ENCODE data around the gene ACBD6.

The ACBD6 gene

DNA sequence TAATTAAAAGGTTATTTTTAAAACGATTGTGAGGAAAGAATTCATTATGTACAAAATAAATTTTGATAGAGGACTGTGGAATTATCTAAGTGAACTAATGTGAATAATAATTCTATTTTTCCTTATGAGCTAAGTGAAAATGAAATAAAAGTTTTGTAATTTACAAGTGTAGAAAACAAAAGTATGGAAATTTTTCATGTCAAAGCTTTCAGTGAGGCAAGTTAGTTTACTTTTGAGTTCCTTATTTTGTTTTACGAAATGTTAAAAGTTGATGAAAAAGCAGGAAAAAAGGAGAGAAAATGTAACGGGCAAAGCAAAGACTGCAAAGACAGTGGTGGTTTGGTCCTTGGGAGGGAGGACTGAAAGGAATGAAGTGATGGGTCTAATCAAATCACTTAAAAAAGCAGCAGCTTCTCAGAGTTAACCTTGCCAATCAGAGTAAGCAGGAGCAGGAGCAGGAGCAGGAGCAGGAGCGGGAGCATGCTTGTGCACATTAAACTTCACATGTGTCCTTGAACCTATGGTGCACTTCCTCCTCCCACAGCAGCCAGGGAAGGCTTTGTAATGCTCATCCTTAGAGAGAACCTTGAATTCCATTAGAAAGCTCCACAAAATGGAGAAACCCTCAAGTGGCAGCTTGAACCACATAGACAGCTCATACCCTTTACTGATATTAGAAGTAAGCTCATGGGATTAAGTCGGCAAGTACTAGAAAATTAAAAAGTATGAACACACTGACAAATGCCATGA, 139.0 kb downstream of the ACBD6 start:
- Histone ChIP-seq H3K36me3 (ENCODE audit: control insufficient read depth, low read length) (no peaks in the 10 kb centered on the region), H4K20me1 (ENCODE audit: control insufficient read depth, insufficient read depth, low read depth, low read length) (no peaks in the 10 kb centered on the region), H3K9me2 (replicated peaks; ENCODE audit: control insufficient read depth, low read length) (no peaks in the 10 kb centered on the region), H3F3A (ENCODE audit: control insufficient read depth, insufficient read depth) (no peaks in the 10 kb centered on the region), H3K27ac (ENCODE audit: low read depth, low read length) (no peak overlapping the region), H3K9me3 (ENCODE audit: control insufficient read depth, insufficient read depth, low read length) (no peaks in the 10 kb centered on the region), H3K27me3 (ENCODE audit: control insufficient read depth, low read length) (no peaks in the 10 kb centered on the region), H3K4me1 (ENCODE audit: control insufficient read depth, low read length) (peaks cover 13% of the 10 kb centered on the region), H3K79me2 (ENCODE audit: control insufficient read depth, low read length) (no peaks in the 10 kb centered on the region), H3K4me3 (ENCODE audit: low read length) (no peak overlapping the region), H3K4me2 (ENCODE audit: low read length) (no peak overlapping the region)
- TF ChIP-seq, protein P1, sequence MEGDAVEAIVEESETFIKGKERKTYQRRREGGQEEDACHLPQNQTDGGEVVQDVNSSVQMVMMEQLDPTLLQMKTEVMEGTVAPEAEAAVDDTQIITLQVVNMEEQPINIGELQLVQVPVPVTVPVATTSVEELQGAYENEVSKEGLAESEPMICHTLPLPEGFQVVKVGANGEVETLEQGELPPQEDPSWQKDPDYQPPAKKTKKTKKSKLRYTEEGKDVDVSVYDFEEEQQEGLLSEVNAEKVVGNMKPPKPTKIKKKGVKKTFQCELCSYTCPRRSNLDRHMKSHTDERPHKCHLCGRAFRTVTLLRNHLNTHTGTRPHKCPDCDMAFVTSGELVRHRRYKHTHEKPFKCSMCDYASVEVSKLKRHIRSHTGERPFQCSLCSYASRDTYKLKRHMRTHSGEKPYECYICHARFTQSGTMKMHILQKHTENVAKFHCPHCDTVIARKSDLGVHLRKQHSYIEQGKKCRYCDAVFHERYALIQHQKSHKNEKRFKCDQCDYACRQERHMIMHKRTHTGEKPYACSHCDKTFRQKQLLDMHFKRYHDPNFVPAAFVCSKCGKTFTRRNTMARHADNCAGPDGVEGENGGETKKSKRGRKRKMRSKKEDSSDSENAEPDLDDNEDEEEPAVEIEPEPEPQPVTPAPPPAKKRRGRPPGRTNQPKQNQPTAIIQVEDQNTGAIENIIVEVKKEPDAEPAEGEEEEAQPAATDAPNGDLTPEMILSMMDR (IDR thresholded peaks at IDR 0.05; ENCODE audit: low read depth, low read length, poor library complexity, severe bottlenecking) = no peak
- no peak for TF ChIP-seq EZH2phosphoT487 (IDR thresholded peaks at IDR 0.05; ENCODE audit: borderline replicate concordance, low read length)

DNA sequence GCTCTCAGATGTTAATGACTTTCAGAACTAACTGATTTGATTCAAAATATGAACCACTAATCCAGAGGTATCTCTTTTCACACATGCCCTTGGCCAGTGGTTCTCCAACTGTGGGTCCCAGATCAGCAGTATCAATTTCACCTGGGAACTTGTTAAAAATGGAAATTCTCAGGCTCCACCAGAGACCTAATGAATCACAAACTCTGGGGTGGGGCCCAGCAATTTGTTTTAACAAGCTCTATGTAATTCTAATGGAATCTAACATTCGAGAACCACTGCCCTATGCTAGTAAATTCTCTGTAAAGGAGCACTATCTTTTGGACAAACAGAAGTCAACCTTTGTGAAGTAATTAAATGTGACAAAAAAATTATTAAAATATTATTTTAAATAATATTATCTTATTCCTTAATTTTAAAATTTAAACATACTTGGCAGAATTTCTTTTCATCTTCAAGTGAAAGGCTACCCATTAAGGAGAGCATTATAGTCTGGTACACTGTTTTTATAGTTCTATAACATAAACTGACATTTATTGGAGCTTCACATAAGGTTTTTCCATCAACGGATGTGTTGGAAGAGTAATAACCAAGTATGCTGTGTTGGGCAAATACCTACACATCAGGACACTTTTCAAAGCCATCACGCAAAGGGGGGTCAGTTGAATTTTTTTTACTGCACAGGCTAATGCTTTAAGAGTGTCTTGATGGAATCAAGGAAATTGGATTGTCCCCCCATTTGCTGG, 141.9 kb downstream of the ACBD6 start:
- H3K9me3 ChIP-seq (ENCODE audit: control insufficient read depth, insufficient read depth, low read length) = no peaks in the 10 kb centered on the region
- H3K9me2 ChIP-seq (replicated peaks; ENCODE audit: control insufficient read depth, low read length) = no peaks in the 10 kb centered on the region
- H3K27ac ChIP-seq (ENCODE audit: low read depth, low read length) = no peak overlapping the region
- no peaks in the 10 kb centered on the region for H4K20me1 ChIP-seq (ENCODE audit: control insufficient read depth, insufficient read depth, low read depth, low read length)
- H3K4me1 ChIP-seq (ENCODE audit: control insufficient read depth, low read length) = peaks cover 13% of the 10 kb centered on the region
- H3K27me3 ChIP-seq (ENCODE audit: control insufficient read depth, low read length) = no peaks in the 10 kb centered on the region
- no peaks in the 10 kb centered on the region for H3F3A ChIP-seq (ENCODE audit: control insufficient read depth, insufficient read depth)
- H3K4me2 ChIP-seq (ENCODE audit: low read length) = no peak overlapping the region
- H3K4me3 ChIP-seq (ENCODE audit: low read length) = no peak overlapping the region
- TF ChIP-seq, protein P1 (IDR thresholded peaks at IDR 0.05; ENCODE audit: low read depth, low read length, poor library complexity, severe bottlenecking) = no peak
- TF ChIP-seq EZH2phosphoT487 (IDR thresholded peaks at IDR 0.05; ENCODE audit: borderline replicate concordance, low read length) = no peak
- H3K79me2 ChIP-seq (ENCODE audit: control insufficient read depth, low read length) = no peaks in the 10 kb centered on the region
- H3K36me3 ChIP-seq (ENCODE audit: control insufficient read depth, low read length) = no peaks in the 10 kb centered on the region

DNA sequence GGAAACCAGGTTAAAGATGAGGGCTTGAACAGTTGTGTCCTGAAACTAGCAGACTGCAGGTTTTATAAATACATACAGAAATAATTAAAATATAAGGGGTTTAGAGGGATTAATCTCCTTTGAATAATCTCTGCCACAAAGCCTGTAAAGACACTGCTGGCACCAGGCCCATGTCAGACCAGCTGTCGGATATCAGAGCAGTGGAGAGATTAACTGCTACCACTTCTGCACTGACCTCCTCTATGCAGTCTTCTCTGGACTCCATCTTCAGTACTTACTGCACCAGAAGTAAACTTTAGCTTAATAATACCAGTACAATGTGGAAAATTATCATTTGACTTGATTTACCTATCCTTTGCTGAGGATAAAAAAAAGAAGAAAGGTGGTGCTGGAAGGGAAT, 143.7 kb downstream of the ACBD6 start:
- H3K27me3 ChIP-seq (ENCODE audit: control insufficient read depth, low read length) = no peaks in the 10 kb centered on the region
- H4K20me1 ChIP-seq (ENCODE audit: control insufficient read depth, insufficient read depth, low read depth, low read length) = no peaks in the 10 kb centered on the region
- peaks cover 13% of the 10 kb centered on the region for H3K4me1 ChIP-seq (ENCODE audit: control insufficient read depth, low read length)
- no peaks in the 10 kb centered on the region for H3F3A ChIP-seq (ENCODE audit: control insufficient read depth, insufficient read depth)
- H3K9me2 ChIP-seq (replicated peaks; ENCODE audit: control insufficient read depth, low read length) = no peaks in the 10 kb centered on the region
- H3K4me2 ChIP-seq (ENCODE audit: low read length) = no peak overlapping the region
- no peak overlapping the region for H3K4me3 ChIP-seq (ENCODE audit: low read length)
- H3K27ac ChIP-seq (ENCODE audit: low read depth, low read length) = no peak overlapping the region
- TF ChIP-seq EZH2phosphoT487 (IDR thresholded peaks at IDR 0.05; ENCODE audit: borderline replicate concordance, low read length) = no peak
- TF ChIP-seq, protein P1 (IDR thresholded peaks at IDR 0.05; ENCODE audit: low read depth, low read length, poor library complexity, severe bottlenecking) = no peak
- no peaks in the 10 kb centered on the region for H3K9me3 ChIP-seq (ENCODE audit: control insufficient read depth, insufficient read depth, low read length)
- no peaks in the 10 kb centered on the region for H3K79me2 ChIP-seq (ENCODE audit: control insufficient read depth, low read length)
- H3K36me3 ChIP-seq (ENCODE audit: control insufficient read depth, low read length) = no peaks in the 10 kb centered on the region

Measured in DOHH2 (cell line).